A673 (cell line): Measurements from ENCODE around the gene INO80C. TPM values are rescaled to one million over a fixed set of nuclear protein-coding genes. Genes with fewer than 3 reads are reported as not detected.

Experiments used
- BruUV-seq: library from RNA; stranded (reverse); fragments of 400-500 nt; replicated peaks from 2 replicates; lab custom pipeline; 2021; lab: Mats Ljungman, UMichigan
- CTCF ChIA-PET: fragments of 300-600 bp; sonication (Branson Sonifier 250); formaldehyde crosslinking; loops from one replicate; lab custom pipeline; 2022; ENCODE audit warnings: antibody characterized with exemption; lab: Charles Lee
- POLR2A ChIA-PET: fragments of 300-600 bp; sonication (Branson Sonifier 250); formaldehyde crosslinking; loops from one replicate; lab custom pipeline; 2022; ENCODE audit warnings: antibody characterized with exemption; ENCODE audit not compliant: low non-redundant PET; lab: Charles Lee
- DNase-seq: peaks from one replicate; pipeline ENCODE4 v3.0.0-alpha.2; 2015; ENCODE audit warnings: low spot score
- H3K27ac ChIP-seq: fragments of 200-600 bp; sonication (generic); 2 replicates; pipeline ENCODE4 v1.5.1; 2016; ENCODE audit warnings: mixed run types, low read depth, mild to moderate bottlenecking, mixed read lengths, antibody characterized with exemption, low read length; ENCODE audit not compliant: poor library complexity, severe bottlenecking
- H3K27me3 ChIP-seq: fragments of 200-600 bp; sonication (generic); replicated peaks from 2 replicates; pipeline ENCODE4 v1.6.1; 2017; ENCODE audit warnings: mixed run types, low read depth, mild to moderate bottlenecking, mixed read lengths, antibody characterized with exemption, low read length; ENCODE audit not compliant: insufficient read depth, poor library complexity
- H3K36me3 ChIP-seq: fragments of 200-600 bp; sonication (generic); 2 replicates; pipeline ENCODE4 v1.6.1; 2016; ENCODE audit warnings: mixed run types, mild to moderate bottlenecking, mixed read lengths, antibody characterized with exemption, low read length; ENCODE audit not compliant: insufficient read depth, poor library complexity, severe bottlenecking
- H3K4me1 ChIP-seq: fragments of 200-600 bp; sonication (generic); 2 replicates; pipeline ENCODE4 v1.6.1; 2017; ENCODE audit warnings: mixed run types, mild to moderate bottlenecking, mixed read lengths, antibody characterized with exemption, low read length; ENCODE audit not compliant: insufficient read depth, poor library complexity, severe bottlenecking
- H3K4me3 ChIP-seq: fragments of 200-600 bp; sonication (generic); 2 replicates; pipeline ENCODE4 v1.5.1; 2016; ENCODE audit warnings: low read depth, mixed run types, mild to moderate bottlenecking, mixed read lengths, low read length; ENCODE audit not compliant: poor library complexity, severe bottlenecking
- H3K9me3 ChIP-seq: fragments of 200-600 bp; sonication (generic); 2 replicates; pipeline ENCODE4 v1.6.1; 2016; ENCODE audit warnings: mixed run types, low read depth, mild to moderate bottlenecking, mixed read lengths, antibody characterized with exemption, low read length; ENCODE audit not compliant: poor library complexity, severe bottlenecking
- EZH2 ChIP-seq: fragments of 200-600 bp; sonication (generic); IDR thresholded peaks from 2 replicates; pipeline ENCODE4 v1.6.1; 2017; ENCODE audit warnings: borderline replicate concordance, low read depth, mild to moderate bottlenecking, mixed read lengths, antibody characterized with exemption, low read length; ENCODE audit not compliant: poor library complexity, severe bottlenecking
- intact Hi-C: fragments of 100-400 bp; cut with micrococcal nuclease; formaldehyde crosslinking; loops from one replicate; pipeline ENCODE4 v1.10.0; 2022; ENCODE audit not compliant: unreplicated experiment
- total RNA-seq: library from RNA; stranded (reverse); gene quantifications from 2 replicates; pipeline ENCODE4 v1.2.3, GENCODE V29; 2021
- TF ChIP-seq, protein P1 (sequence below): fragments of 300-800, 200-600 bp; sonication (generic); conservative IDR thresholded peaks from 2 replicates; pipeline ENCODE4 v1.5.1; 2017; ENCODE audit warnings: low read depth, mild to moderate bottlenecking, antibody characterized with exemption, low read length, moderate library complexity, mixed read lengths

The INO80C gene
- total RNA-seq, 1 experiment from 2014 or later: 36.6 TPM

DNA sequence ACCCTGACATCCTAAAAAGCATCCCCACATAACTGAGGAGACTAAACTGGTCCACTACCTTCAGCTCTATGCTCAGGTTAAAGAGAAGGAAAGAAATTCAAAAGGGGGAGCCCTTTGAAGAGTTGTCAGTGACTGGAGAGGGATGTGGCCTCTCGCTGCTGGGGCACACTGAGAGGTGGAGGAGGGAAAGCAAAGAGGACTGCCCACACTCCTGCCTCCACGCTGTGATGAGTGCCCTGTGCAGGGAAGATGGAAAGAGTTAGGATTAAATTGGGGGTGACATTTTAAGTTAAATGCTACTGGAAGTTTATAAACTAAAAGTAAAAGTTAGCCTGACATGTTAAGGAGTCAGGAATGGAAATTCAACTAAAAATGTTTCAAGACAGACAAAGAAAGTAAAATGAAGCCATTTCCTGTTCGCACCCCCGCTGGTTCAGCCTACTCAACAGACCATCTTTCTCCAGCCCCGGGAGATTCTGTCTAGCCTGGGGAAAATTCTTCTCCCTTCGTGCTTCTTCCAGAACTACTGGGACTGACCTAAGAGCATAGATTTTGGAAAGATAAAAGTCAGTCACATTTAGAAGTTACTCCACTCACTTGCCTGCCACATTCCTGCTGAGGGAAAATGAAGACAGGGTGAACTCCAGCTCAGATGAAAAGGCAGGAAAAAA lies 17.8 kb upstream of the INO80C start:
- BruUV-seq: no TSS peak
- Histone ChIP-seq H3K4me1 (peaks cover 12% of the 10 kb centered on the region), H3K27me3 (no peaks in the 10 kb centered on the region), H3K4me3 (no peak overlapping the region), H3K36me3 (no peaks in the 10 kb centered on the region), H3K9me3 (no peaks in the 10 kb centered on the region), H3K27ac (no peak overlapping the region)
- TF ChIP-seq, protein P1, sequence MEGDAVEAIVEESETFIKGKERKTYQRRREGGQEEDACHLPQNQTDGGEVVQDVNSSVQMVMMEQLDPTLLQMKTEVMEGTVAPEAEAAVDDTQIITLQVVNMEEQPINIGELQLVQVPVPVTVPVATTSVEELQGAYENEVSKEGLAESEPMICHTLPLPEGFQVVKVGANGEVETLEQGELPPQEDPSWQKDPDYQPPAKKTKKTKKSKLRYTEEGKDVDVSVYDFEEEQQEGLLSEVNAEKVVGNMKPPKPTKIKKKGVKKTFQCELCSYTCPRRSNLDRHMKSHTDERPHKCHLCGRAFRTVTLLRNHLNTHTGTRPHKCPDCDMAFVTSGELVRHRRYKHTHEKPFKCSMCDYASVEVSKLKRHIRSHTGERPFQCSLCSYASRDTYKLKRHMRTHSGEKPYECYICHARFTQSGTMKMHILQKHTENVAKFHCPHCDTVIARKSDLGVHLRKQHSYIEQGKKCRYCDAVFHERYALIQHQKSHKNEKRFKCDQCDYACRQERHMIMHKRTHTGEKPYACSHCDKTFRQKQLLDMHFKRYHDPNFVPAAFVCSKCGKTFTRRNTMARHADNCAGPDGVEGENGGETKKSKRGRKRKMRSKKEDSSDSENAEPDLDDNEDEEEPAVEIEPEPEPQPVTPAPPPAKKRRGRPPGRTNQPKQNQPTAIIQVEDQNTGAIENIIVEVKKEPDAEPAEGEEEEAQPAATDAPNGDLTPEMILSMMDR: no peak
- DNase-seq: peak; percentile 54
- CTCF ChIA-PET: no interaction called here
- POLR2A ChIA-PET: no interaction called here
- intact Hi-C loops: no loop called here

DNA sequence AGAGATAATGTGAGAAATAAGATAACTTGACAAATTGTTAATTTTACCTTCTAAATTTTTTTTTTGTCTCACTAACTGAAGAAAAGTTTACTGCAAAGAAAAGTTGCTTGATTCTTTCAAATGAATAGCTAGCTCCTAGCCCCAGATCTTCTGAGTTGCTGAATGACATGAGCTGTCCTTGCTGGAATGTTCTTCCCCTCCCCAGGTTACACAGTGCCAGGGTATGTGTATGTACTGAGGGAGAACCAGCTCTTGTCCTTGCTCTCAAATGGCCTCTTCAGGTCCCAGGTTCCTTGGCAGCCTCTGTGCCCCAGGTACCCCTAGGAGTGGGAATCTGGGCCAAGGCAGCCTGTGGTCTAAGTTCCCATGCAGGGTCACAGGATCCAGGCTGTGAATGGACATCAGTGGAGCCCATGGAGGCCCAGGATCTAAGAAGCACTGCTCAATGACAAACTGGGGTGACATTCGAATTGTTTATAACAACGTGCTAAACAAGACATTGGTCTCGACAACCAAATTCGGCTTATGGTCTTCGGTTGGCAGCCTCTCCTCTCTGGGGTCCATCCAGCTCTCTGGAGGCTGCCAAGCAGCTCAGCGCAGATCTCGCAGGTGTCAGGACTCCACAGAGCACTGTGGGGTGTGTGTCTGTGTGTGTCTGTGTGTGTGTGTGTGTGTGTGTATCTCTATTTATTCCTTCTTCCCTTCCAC lies 17.1 kb upstream of the INO80C start:
- intact Hi-C loops: no loop called here
- no TSS peak for BruUV-seq
- DNase-seq: no peak
- POLR2A ChIA-PET: no interaction called here
- CTCF ChIA-PET: no interaction called here
- Histone ChIP-seq H3K27me3 (no peaks in the 10 kb centered on the region), H3K4me1 (peaks cover 12% of the 10 kb centered on the region), H3K9me3 (no peaks in the 10 kb centered on the region), H3K27ac (no peak overlapping the region), H3K4me3 (no peak overlapping the region), H3K36me3 (no peaks in the 10 kb centered on the region)
- no peak for TF ChIP-seq EZH2
- TF ChIP-seq, protein P1: no peak

DNA sequence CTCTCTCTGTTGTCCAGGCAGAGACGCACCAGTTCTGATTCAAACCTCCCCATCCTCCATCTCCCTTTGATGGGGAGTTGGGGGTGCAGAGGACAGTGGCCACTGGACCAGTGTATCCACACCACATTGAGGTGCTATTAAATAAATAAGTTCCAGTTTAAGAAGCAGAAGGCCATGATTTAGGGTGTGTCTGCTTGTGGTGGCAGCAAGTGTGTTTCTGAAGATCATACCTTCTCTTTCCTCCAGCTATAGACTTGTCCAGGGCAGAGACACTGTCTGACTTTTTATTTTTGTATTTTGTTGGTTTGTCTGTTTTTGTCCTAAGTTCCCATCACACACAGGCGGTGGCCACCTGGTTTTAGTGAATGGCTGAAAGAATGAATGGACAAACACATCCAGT lies 16.5 kb upstream of the INO80C start:
- DNase-seq: no peak
- Histone ChIP-seq H3K36me3 (no peaks in the 10 kb centered on the region), H3K9me3 (no peaks in the 10 kb centered on the region), H3K27ac (no peak overlapping the region), H3K27me3 (no peaks in the 10 kb centered on the region), H3K4me3 (no peak overlapping the region), H3K4me1 (peaks cover 12% of the 10 kb centered on the region)
- CTCF ChIA-PET: no interaction called here
- BruUV-seq: no TSS peak
- TF ChIP-seq, protein P1: no peak
- no peak for TF ChIP-seq EZH2
- intact Hi-C loops: no loop called here
- POLR2A ChIA-PET: no interaction called here
